GM19099 (cell line): ENCODE data around the gene CCL21.

Experiments
- POLR2A ChIP-seq: IDR thresholded peaks from 3 replicates; pipeline ENCODE4 v1.6.1; 2011; ENCODE audit warnings: low read depth; ENCODE audit not compliant: insufficient read length; ENCODE audit errors: extremely low read depth

Gene CCL21

GRCh38 chr9:34710023-34710422 is at the start of gene CCL21:
Gene CCL21, minus strand, starts transcription at chr9:34710136. Its CDS starts 70 bp downstream, at chr9:34710066.
- TF ChIP-seq POLR2A, result no peak

- no peak for TF ChIP-seq POLR2A
These were observed 49.6 kb upstream of the CCL21 start for GRCh38 chr9:34759432-34760134.

GRCh38 chr9:34746526-34746925 is 36.6 kb upstream of the CCL21 start:
- TF ChIP-seq POLR2A, result no peak

GRCh38 chr9:34744295-34745221 is 34.6 kb upstream of the CCL21 start:
- no peak for TF ChIP-seq POLR2A

- no peak for TF ChIP-seq POLR2A
These were observed 32.8 kb upstream of the CCL21 start for GRCh38 chr9:34742710-34743109.

GRCh38 chr9:34741628-34742027 is 31.7 kb upstream of the CCL21 start:
- no peak for TF ChIP-seq POLR2A

- no peak for TF ChIP-seq POLR2A
These were observed 27.8 kb upstream of the CCL21 start for GRCh38 chr9:34737677-34738260.

GRCh38 chr9:34734720-34735119 is 24.8 kb upstream of the CCL21 start:
- TF ChIP-seq POLR2A, result no peak

- TF ChIP-seq POLR2A, result no peak
These were observed 22.9 kb upstream of the CCL21 start for GRCh38 chr9:34732886-34733285.

GRCh38 chr9:34732478-34732877 is 22.5 kb upstream of the CCL21 start:
- TF ChIP-seq POLR2A, result no peak

GRCh38 chr9:34723141-34723540 is 13.2 kb upstream of the CCL21 start:
- TF ChIP-seq POLR2A, result no peak

- TF ChIP-seq POLR2A, result no peak
These were observed 9.3 kb upstream of the CCL21 start for GRCh38 chr9:34719021-34719768.

- no peak for TF ChIP-seq POLR2A
These were observed 8.2 kb upstream of the CCL21 start for GRCh38 chr9:34717996-34718614.

- TF ChIP-seq POLR2A, result no peak
These were observed 6.8 kb upstream of the CCL21 start for GRCh38 chr9:34716711-34717110.
